OCI-LY7 (cell line): ENCODE data around the gene KLHL3. TPM values are rescaled to one million over a fixed set of nuclear protein-coding genes. Genes with fewer than 3 reads are reported as not detected.

ENCODE experiments used
- BruUV-seq: library from RNA; stranded (reverse); fragments of 400-500 nt; replicated peaks from 2 replicates; lab custom pipeline; 2021; lab: Mats Ljungman, UMichigan
- CTCF ChIA-PET: fragments of 300-600 bp; sonication (Branson Sonifier 250); formaldehyde crosslinking; loops from one replicate; lab custom pipeline; 2022; ENCODE audit warnings: antibody characterized with exemption; ENCODE audit not compliant: unreplicated experiment; lab: Charles Lee
- POLR2A ChIA-PET: fragments of 300-600 bp; sonication (Branson Sonifier 250); formaldehyde crosslinking; loops from one replicate; lab custom pipeline; 2022; ENCODE audit warnings: antibody characterized with exemption; lab: Charles Lee
- DNase-seq: peaks from one replicate; pipeline ENCODE4 v3.0.0-alpha.2; 2015; ENCODE audit warnings: low spot score
- H2AFZ ChIP-seq: fragments of 200-600 bp; sonication (generic), shearing (Covaris generic); 2 replicates; pipeline ENCODE4 v1.6.1; 2014; ENCODE audit warnings: mild to moderate bottlenecking, antibody characterized with exemption, low read length, moderate library complexity
- H3K27ac ChIP-seq: fragments of 200-600 bp; sonication (generic); 2 replicates; pipeline ENCODE4 v1.5.1; 2014; ENCODE audit warnings: mixed run types, low read depth, mild to moderate bottlenecking, moderate library complexity, low read length, inconsistent platforms; ENCODE audit not compliant: poor library complexity, severe bottlenecking
- H3K36me3 ChIP-seq: fragments of 200-600 bp; sonication (generic); 2 replicates; pipeline ENCODE4 v1.6.1; 2014; ENCODE audit warnings: mild to moderate bottlenecking, antibody characterized with exemption, low read length, moderate library complexity, mixed read lengths; ENCODE audit not compliant: insufficient read depth
- H3K4me1 ChIP-seq: fragments of 200-600 bp; sonication (generic); 2 replicates; pipeline ENCODE4 v1.5.1; 2014; ENCODE audit warnings: mild to moderate bottlenecking, low read length; ENCODE audit not compliant: insufficient read depth, poor library complexity, severe bottlenecking
- H3K4me2 ChIP-seq: fragments of 200-600 bp; sonication (generic); 2 replicates; pipeline ENCODE4 v1.6.1; 2014; ENCODE audit warnings: mild to moderate bottlenecking, low read length
- H3K4me3 ChIP-seq: fragments of 200-600 bp; sonication (generic); 2 replicates; pipeline ENCODE4 v1.5.1; 2014; ENCODE audit warnings: mild to moderate bottlenecking, low read depth, low read length; ENCODE audit not compliant: poor library complexity, severe bottlenecking
- H3K79me2 ChIP-seq: fragments of 200-600 bp; sonication (generic); 2 replicates; pipeline ENCODE4 v1.6.1; 2016; ENCODE audit warnings: low read depth, mild to moderate bottlenecking, low read length, moderate library complexity, mixed read lengths; ENCODE audit not compliant: insufficient read depth
- H3K9me2 ChIP-seq: fragments of 200-600 bp; sonication (generic); 2 replicates; pipeline ENCODE4 v1.6.1; 2016; ENCODE audit warnings: mild to moderate bottlenecking, low read length, mixed read lengths; ENCODE audit not compliant: insufficient read depth
- H3K9me3 ChIP-seq: fragments of 200-600 bp; sonication (generic); 2 replicates; pipeline ENCODE4 v1.6.1; 2014; ENCODE audit warnings: mild to moderate bottlenecking, mixed run types, low read length, mixed read lengths
- H4K20me1 ChIP-seq: fragments of 200-600 bp; sonication (generic); 2 replicates; pipeline ENCODE4 v1.6.1; 2014; ENCODE audit warnings: mild to moderate bottlenecking, antibody characterized with exemption, low read length, moderate library complexity, mixed read lengths; ENCODE audit not compliant: insufficient read depth
- EZH2phosphoT487 ChIP-seq: fragments of 200-600 bp; sonication (generic); IDR thresholded peaks from 2 replicates; pipeline ENCODE4 v1.6.1; 2018; ENCODE audit warnings: low read depth, borderline replicate concordance, mild to moderate bottlenecking, mixed run types, antibody characterized with exemption, low read length, moderate library complexity, mixed read lengths
- intact Hi-C: fragments of 100-400 bp; cut with micrococcal nuclease; formaldehyde crosslinking; loops from one replicate; pipeline ENCODE4 v1.10.0; 2022; ENCODE audit not compliant: unreplicated experiment
- total RNA-seq, 2 experiments: library from RNA; depleted of rRNA in 1 of 2; stranded (reverse); fragments of >200 nt in 1 of 2; shearing (Covaris generic) in 1 of 2; gene quantifications; 2 replicates each; pipeline ENCODE4 v1.2.3, GENCODE V29; 2014 to 2022
- TF ChIP-seq, protein P1 (sequence below): fragments of 200-600 bp; sonication (generic); conservative IDR thresholded peaks from 2 replicates; pipeline ENCODE4 v1.5.1; 2014; ENCODE audit warnings: mild to moderate bottlenecking, antibody characterized with exemption, low read length, moderate library complexity, mixed read lengths

KLHL3 gene
- total RNA-seq, 2 experiments from 2014 or later: 0.28 to 6.2 TPM

DNA sequence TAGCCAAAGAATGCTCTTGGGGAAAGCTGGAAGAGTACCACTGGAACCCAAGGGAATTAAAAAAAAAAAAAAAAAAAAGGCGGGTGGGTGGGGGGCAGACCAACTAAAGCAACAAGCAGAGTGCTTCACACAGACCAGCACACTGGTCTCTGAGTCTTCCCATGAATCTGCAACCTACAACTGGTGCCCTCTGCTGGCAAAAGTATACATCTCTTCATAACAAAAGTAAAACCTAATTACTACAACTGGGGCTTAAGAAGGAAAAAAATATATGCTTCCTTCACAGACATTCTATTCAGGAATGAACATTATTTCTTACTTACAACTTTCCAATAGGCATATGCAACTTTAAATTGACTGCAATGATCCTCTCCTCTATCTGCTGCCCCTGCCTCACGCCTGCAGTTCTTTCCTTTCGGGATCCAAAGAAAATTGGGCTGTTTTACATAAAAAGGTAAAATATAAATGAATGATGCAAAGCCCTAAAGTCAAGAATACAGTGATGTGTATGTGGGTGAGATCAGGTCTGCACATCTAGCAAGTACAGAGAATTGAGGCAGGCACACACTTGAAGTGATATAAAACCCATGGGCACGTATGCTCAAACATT lies 7.2 kb upstream of the KLHL3 start:
- POLR2A ChIA-PET: interaction anchor here (0.5 to 1.1 kb wide), 6 partner anchors 8 to 1747 kb away, joined by 3 to 7 read pairs (median 4); no protein-coding TSS in a partner anchor
- no peak overlapping the region for H2AFZ ChIP-seq
- TF ChIP-seq EZH2phosphoT487: no peak
- TF ChIP-seq, protein P1, sequence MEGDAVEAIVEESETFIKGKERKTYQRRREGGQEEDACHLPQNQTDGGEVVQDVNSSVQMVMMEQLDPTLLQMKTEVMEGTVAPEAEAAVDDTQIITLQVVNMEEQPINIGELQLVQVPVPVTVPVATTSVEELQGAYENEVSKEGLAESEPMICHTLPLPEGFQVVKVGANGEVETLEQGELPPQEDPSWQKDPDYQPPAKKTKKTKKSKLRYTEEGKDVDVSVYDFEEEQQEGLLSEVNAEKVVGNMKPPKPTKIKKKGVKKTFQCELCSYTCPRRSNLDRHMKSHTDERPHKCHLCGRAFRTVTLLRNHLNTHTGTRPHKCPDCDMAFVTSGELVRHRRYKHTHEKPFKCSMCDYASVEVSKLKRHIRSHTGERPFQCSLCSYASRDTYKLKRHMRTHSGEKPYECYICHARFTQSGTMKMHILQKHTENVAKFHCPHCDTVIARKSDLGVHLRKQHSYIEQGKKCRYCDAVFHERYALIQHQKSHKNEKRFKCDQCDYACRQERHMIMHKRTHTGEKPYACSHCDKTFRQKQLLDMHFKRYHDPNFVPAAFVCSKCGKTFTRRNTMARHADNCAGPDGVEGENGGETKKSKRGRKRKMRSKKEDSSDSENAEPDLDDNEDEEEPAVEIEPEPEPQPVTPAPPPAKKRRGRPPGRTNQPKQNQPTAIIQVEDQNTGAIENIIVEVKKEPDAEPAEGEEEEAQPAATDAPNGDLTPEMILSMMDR: peak; percentile 80
- intact Hi-C loops: loop anchor here (1.0 to 10.0 kb wide), 2 partner anchors 114 to 938 kb away; no protein-coding TSS in a partner anchor
- DNase-seq: peak; percentile 73
- CTCF ChIA-PET: interaction anchor here (0.9 to 2.7 kb wide), 2 partner anchors 83 to 113 kb away, joined by 3 to 12 read pairs; no protein-coding TSS in a partner anchor
- no peaks in the 10 kb centered on the region for H3K36me3 ChIP-seq
- no peak overlapping the region for H3K27ac ChIP-seq
- H3K4me2 ChIP-seq: no peak overlapping the region
- no peak overlapping the region for H3K4me3 ChIP-seq
- 0 out of 2 replicates have a peak, but pooled peaks cover under 1% of the 10 kb centered on the region for H4K20me1 ChIP-seq
- no peaks in the 10 kb centered on the region for H3K9me2 ChIP-seq
- H3K79me2 ChIP-seq: no peaks in the 10 kb centered on the region
- H3K4me1 ChIP-seq: no peaks in the 10 kb centered on the region
- no TSS peak for BruUV-seq
- 0 out of 2 replicates have a peak, but pooled peaks cover 3% of the 10 kb centered on the region for H3K9me3 ChIP-seq

DNA sequence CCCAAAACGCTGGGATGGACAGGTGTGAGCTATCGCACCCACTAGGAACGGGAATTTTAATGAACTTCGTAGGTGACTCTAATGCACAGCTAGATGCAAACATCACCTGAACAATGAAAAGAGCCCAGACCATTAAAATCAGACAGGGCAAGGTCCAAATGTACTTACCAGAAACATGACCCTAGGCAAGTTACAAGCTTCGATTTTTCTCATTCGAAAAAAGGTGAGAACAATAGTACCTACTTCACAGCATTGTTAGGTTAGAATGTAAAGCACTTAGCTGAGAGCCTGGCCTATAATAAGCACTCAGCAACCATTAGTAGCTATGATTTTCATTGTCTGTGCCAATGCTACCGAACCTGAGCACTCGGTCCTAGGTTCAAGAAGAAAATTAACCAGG lies 5.8 kb upstream of the KLHL3 start:
- intact Hi-C loops: loop anchor here (1.0 to 10.0 kb wide), 2 partner anchors 81 to 937 kb away; no protein-coding TSS in a partner anchor
- H3K36me3 ChIP-seq: no peaks in the 10 kb centered on the region
- no TSS peak for BruUV-seq
- no peak for TF ChIP-seq EZH2phosphoT487
- TF ChIP-seq, protein P1: no peak
- no peaks in the 10 kb centered on the region for H4K20me1 ChIP-seq
- H3K9me2 ChIP-seq: no peaks in the 10 kb centered on the region
- 0 out of 2 replicates have a peak, but pooled peaks cover 7% of the 10 kb centered on the region for H3K9me3 ChIP-seq
- no peaks in the 10 kb centered on the region for H3K4me1 ChIP-seq
- H3K27ac ChIP-seq: no peak overlapping the region
- no peak overlapping the region for H2AFZ ChIP-seq
- DNase-seq: no peak
- POLR2A ChIA-PET: interaction anchor here (0.8 to 1.1 kb wide), 3 partner anchors 12 to 284 kb away, joined by 3 to 5 read pairs (median 3); no protein-coding TSS in a partner anchor
- CTCF ChIA-PET: interaction anchor here (2.7 kb wide), 1 partner anchor 111 kb away, joined by 12 read pairs; no protein-coding TSS in a partner anchor
- no peak overlapping the region for H3K4me3 ChIP-seq
- no peak overlapping the region for H3K4me2 ChIP-seq
- H3K79me2 ChIP-seq: no peaks in the 10 kb centered on the region

DNA sequence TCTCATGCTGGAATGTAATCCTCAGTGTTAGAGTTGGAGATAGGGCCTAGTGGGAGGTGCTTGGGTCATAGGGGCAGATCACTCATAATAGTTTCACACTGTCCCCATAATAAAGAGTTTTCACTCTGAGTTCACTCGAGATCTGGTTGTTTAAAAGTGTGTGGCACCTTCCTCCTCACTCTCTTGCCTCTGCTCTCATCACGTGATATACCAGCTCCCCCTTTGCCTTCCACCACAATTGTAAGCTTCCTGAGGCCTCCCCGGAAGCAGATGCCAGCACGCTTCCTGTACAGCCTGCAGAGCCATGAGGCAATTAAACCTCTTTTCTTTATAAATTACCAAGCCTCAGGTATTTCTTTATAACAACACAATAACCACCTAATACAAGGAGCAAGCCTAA lies 3.8 kb upstream of the KLHL3 start:
- Histone ChIP-seq H3K4me2 (no peak overlapping the region), H3K79me2 (no peaks in the 10 kb centered on the region), H4K20me1 (no peaks in the 10 kb centered on the region), H3K9me2 (no peaks in the 10 kb centered on the region), H3K4me1 (peaks cover 6% of the 10 kb centered on the region), H3K36me3 (no peaks in the 10 kb centered on the region), H3K27ac (no peak overlapping the region), H2AFZ (no peak overlapping the region), H3K9me3 (0 out of 2 replicates have a peak, but pooled peaks cover 7% of the 10 kb centered on the region), H3K4me3 (no peak overlapping the region)
- ChIA-PET POLR2A (no interaction called here), CTCF (no interaction called here)
- intact Hi-C loops: loop anchor here (10.0 kb wide), 1 partner anchor 935 kb away; no protein-coding TSS in a partner anchor
- TF ChIP-seq, protein P1: no peak
- no peak for TF ChIP-seq EZH2phosphoT487
- no peak for DNase-seq
- no TSS peak for BruUV-seq
